ENCODE data around the gene L3MBTL3. TPM values are rescaled to one million over a fixed set of nuclear protein-coding genes. Genes with fewer than 3 reads are reported as not detected.

L3MBTL3 gene
- total and polyA plus RNA-seq, 7 donors: 1.00 to 3.2 (median 2.0) TPM

GRCh38 chr6:130185658-130186057, 167.3 kb downstream of the L3MBTL3 start:
- DNase-seq: no peak
- Histone ChIP-seq H3K4me3 (no peak overlapping the region), H3K27me3 (ENCODE audit: insufficient read depth in 3 of 3, low read length in 2 of 3) (no peaks in the 10 kb centered on the region), H3K36me3 (ENCODE audit: insufficient read depth in 1 of 2, low read depth in 1 of 2) (no peaks in the 10 kb centered on the region), H3K4me1 (no peaks in the 10 kb centered on the region), H3K9me3 (no peaks in the 10 kb centered on the region), H3K27ac (no peak overlapping the region)
- ATAC-seq: no peak
- 70 to 86% (median 81%) methylated on average over 3 of the region's 3 CpGs for WGBS, 3 donors
- intact Hi-C loops (cut with DNase I): no loop called here
- TF ChIP-seq CTCF (IDR thresholded peaks at IDR 0.05): no peak

GRCh38 chr6:130187335-130188206, 169.2 kb downstream of the L3MBTL3 start:
- ATAC-seq (no peak), DNase-seq (no peak)
- no peak overlapping the region for H3K27ac ChIP-seq
- H3K4me3 ChIP-seq: no peak overlapping the region
- H3K4me1 ChIP-seq: no peaks in the 10 kb centered on the region
- 87% methylated on average over 3 of the region's 3 CpGs for WGBS, 3 donors
- H3K9me3 ChIP-seq: no peaks in the 10 kb centered on the region
- no peak for TF ChIP-seq CTCF (IDR thresholded peaks at IDR 0.05)
- intact Hi-C loops (cut with DNase I): no loop called here
- H3K27me3 ChIP-seq (ENCODE audit: insufficient read depth in 3 of 3, low read length in 2 of 3): no peaks in the 10 kb centered on the region
- no peaks in the 10 kb centered on the region for H3K36me3 ChIP-seq (ENCODE audit: insufficient read depth in 1 of 2, low read depth in 1 of 2)

GRCh38 chr6:130188207-130188899, 170.0 kb downstream of the L3MBTL3 start:
- TF ChIP-seq CTCF (IDR thresholded peaks at IDR 0.05): no peak
- DNase-seq: no peak
- Histone ChIP-seq H3K4me3 (no peak overlapping the region), H3K4me1 (no peaks in the 10 kb centered on the region), H3K9me3 (no peaks in the 10 kb centered on the region), H3K36me3 (ENCODE audit: insufficient read depth in 1 of 2, low read depth in 1 of 2) (no peaks in the 10 kb centered on the region), H3K27ac (no peak overlapping the region), H3K27me3 (ENCODE audit: insufficient read depth in 3 of 3, low read length in 2 of 3) (no peaks in the 10 kb centered on the region)
- WGBS, 3 donors: 75 to 86% (median 79%) methylated on average over 6 of the region's 6 CpGs
- ATAC-seq: no peak
- intact Hi-C loops (cut with DNase I): no loop called here

GRCh38 chr6:130189531-130190397, 171.4 kb downstream of the L3MBTL3 start:
- Histone ChIP-seq H3K4me3 (no peak overlapping the region), H3K27me3 (ENCODE audit: insufficient read depth in 3 of 3, low read length in 2 of 3) (no peaks in the 10 kb centered on the region), H3K27ac (no peak overlapping the region), H3K9me3 (no peaks in the 10 kb centered on the region), H3K4me1 (no peaks in the 10 kb centered on the region), H3K36me3 (ENCODE audit: insufficient read depth in 1 of 2, low read depth in 1 of 2) (no peaks in the 10 kb centered on the region)
- DNase-seq: no peak
- intact Hi-C loops (cut with DNase I): no loop called here
- 77 to 78% (median 77%) methylated on average over 8 of the region's 8 CpGs for WGBS, 3 donors
- ATAC-seq: no peak
- TF ChIP-seq CTCF (IDR thresholded peaks at IDR 0.05): no peak

Other genes starting within 250 kb of the L3MBTL3 start
- not detected for gene TMEM244, start 157.3 kb upstream of the L3MBTL3 start, total RNA-seq
- gene TMEM244, start 157.3 kb upstream of the L3MBTL3 start, polyA plus RNA-seq: not detected
- under 1 TPM; 0.17 to 0.66 (median 0.36) TPM for gene SAMD3, start 204.4 kb downstream of the L3MBTL3 start, total RNA-seq
- gene SAMD3, start 204.4 kb downstream of the L3MBTL3 start, polyA plus RNA-seq: under 1 TPM in 1 of 3 donors, not detected in 2; 0.09 TPM

Data from psoas muscle (tissue), 8 donors.